SK-N-SH treated with all-trans-retinoic acid at 6 μM for 48 hours (cell line): ENCODE data around the gene NSL1.

Source experiments
- TF ChIP-seq, protein P1 (sequence below): fragments of 250-450 bp; sonication (Bioruptor Pico); IDR thresholded peaks from 2 replicates; pipeline ENCODE4 v1.8.0; 2020; ENCODE audit warnings: mild to moderate bottlenecking, moderate library complexity, borderline replicate concordance
- TF ChIP-seq, protein P2 (sequence below): fragments of 250-450 bp; sonication (Bioruptor Pico); IDR thresholded peaks from 2 replicates; pipeline ENCODE4 v1.5.0; 2020; ENCODE audit warnings: mild to moderate bottlenecking, moderate library complexity
- TF ChIP-seq, protein P3 (sequence below): fragments of 250-450 bp; sonication (Bioruptor Pico); IDR thresholded peaks from 2 replicates; pipeline ENCODE4 v1.5.1; 2021; ENCODE audit warnings: mild to moderate bottlenecking, moderate library complexity

DNA sequence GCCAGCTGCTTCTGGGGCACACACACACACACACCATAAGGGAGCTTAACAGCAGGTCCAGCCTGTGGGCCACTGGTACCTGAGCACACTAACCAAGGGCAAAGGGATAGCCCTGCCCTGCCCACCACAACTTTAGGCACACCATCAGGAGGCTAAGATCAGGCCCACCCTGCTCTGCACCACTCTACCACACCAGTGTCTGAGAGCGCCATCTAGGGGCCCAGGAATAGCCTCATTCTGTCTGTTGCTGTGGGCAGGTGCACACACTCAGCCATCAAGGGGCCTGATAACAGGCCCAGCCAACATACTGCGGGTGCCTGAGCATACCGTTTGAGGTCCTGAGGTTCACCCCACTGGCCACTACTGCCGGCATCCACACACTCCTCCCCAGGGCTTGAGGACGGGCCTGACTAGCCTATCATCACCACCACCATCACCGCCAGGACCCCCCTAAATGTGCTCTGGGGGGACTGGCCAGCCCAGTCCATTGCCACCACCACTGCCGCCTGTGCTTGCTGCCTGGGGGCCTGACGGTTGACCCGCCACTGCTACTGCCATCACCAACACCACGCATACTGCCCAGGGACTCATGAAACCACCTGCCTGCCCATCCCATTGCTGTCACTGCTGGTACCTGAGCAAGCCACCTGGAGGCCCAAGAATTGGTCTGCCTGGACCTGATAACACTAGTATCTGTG lies 31.3 kb downstream of the NSL1 start:
- TF ChIP-seq, protein P1, sequence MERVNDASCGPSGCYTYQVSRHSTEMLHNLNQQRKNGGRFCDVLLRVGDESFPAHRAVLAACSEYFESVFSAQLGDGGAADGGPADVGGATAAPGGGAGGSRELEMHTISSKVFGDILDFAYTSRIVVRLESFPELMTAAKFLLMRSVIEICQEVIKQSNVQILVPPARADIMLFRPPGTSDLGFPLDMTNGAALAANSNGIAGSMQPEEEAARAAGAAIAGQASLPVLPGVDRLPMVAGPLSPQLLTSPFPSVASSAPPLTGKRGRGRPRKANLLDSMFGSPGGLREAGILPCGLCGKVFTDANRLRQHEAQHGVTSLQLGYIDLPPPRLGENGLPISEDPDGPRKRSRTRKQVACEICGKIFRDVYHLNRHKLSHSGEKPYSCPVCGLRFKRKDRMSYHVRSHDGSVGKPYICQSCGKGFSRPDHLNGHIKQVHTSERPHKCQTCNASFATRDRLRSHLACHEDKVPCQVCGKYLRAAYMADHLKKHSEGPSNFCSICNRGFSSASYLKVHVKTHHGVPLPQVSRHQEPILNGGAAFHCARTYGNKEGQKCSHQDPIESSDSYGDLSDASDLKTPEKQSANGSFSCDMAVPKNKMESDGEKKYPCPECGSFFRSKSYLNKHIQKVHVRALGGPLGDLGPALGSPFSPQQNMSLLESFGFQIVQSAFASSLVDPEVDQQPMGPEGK (CRISPR knock-in tag) = no peak
- TF ChIP-seq, protein P2, sequence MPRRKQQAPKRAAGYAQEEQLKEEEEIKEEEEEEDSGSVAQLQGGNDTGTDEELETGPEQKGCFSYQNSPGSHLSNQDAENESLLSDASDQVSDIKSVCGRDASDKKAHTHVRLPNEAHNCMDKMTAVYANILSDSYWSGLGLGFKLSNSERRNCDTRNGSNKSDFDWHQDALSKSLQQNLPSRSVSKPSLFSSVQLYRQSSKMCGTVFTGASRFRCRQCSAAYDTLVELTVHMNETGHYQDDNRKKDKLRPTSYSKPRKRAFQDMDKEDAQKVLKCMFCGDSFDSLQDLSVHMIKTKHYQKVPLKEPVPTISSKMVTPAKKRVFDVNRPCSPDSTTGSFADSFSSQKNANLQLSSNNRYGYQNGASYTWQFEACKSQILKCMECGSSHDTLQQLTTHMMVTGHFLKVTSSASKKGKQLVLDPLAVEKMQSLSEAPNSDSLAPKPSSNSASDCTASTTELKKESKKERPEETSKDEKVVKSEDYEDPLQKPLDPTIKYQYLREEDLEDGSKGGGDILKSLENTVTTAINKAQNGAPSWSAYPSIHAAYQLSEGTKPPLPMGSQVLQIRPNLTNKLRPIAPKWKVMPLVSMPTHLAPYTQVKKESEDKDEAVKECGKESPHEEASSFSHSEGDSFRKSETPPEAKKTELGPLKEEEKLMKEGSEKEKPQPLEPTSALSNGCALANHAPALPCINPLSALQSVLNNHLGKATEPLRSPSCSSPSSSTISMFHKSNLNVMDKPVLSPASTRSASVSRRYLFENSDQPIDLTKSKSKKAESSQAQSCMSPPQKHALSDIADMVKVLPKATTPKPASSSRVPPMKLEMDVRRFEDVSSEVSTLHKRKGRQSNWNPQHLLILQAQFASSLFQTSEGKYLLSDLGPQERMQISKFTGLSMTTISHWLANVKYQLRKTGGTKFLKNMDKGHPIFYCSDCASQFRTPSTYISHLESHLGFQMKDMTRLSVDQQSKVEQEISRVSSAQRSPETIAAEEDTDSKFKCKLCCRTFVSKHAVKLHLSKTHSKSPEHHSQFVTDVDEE = no peak
- TF ChIP-seq, protein P3, sequence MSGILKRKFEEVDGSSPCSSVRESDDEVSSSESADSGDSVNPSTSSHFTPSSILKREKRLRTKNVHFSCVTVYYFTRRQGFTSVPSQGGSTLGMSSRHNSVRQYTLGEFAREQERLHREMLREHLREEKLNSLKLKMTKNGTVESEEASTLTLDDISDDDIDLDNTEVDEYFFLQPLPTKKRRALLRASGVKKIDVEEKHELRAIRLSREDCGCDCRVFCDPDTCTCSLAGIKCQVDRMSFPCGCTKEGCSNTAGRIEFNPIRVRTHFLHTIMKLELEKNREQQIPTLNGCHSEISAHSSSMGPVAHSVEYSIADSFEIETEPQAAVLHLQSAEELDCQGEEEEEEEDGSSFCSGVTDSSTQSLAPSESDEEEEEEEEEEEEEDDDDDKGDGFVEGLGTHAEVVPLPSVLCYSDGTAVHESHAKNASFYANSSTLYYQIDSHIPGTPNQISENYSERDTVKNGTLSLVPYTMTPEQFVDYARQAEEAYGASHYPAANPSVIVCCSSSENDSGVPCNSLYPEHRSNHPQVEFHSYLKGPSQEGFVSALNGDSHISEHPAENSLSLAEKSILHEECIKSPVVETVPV (CRISPR knock-in tag) = no peak
